ENCODE data around the gene NOX1. TPM values are rescaled to one million over a fixed set of nuclear protein-coding genes. Genes with fewer than 3 reads are reported as not detected.

Gene NOX1
- 0.13 and 0.38 TPM in 2 replicates for polyA plus RNA-seq

GRCh38 chrX:100874325-100874724, at the start of gene NOX1:
NOX1 (minus strand) TSS chrX:100874359; CDS start chrX:100874139, 220 bp downstream.

DNA sequence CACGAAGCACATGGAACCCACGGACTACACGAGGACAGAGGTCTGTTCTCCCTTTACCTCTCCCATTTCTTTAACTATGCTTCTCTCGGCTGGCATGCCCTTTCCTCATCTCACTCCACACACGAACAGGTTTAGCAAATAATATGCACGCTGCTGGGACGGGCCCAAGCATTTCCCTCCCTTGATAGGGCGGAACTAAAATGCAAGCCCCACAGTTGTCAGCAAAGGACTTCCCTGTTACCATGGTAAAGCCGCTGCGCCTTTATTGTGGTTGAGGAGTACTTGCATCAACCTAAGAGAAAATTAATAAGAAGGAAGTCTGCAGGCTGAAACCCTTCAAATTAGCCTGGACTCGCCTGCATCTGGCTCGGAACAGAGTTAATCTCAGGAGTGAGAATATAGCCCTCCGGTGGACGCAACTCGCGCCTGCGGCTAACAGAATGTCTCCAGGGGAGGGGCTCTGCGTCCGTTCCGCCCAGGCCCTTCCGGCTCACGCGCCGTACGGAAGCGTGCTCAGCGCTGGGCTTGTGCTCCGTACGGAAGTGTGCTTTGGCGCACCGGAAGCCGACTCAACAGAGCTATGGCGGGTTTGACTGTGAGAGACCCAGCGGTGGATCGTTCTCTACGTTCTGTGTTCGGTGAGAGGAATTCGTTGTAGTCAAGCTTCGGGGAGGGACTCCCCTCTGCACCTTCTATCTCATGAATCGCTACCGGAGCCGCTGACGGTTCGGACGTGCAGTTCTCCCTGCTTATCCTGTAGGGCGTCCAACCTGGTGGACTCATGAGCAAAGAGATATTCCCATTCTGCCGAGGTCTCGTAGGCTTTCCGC, 54.1 kb downstream of the NOX1 start, which contains the start of gene CSTF2:
TSS of gene CSTF2 (plus strand) at position 555 of the 830 bp plus-strand sequence. CDS start at position 581, 26 bp downstream.

Other genes with a start within 250 kb of the NOX1 start
- 4.5 and 8.6 TPM in 2 replicates for gene TSPAN6, start 237.6 kb downstream of the NOX1 start, polyA plus RNA-seq
- gene SRPX2, start 230.2 kb downstream of the NOX1 start, polyA plus RNA-seq, result not detected in 2 replicates
- gene SYTL4, start 142.2 kb downstream of the NOX1 start, polyA plus RNA-seq, result 1.0 and 2.0 TPM in 2 replicates
- gene CSTF2, start 54.0 kb downstream of the NOX1 start, polyA plus RNA-seq, result 5.4 and 6.8 TPM in 2 replicates
- gene XKRX, start 54.6 kb upstream of the NOX1 start, polyA plus RNA-seq, result not detected in 2 replicates
- gene ARL13A, start 95.3 kb upstream of the NOX1 start, polyA plus RNA-seq, result 0.94 TPM in 1 of 2 replicates, not detected in the other
- 0.95 and 1.5 TPM in 2 replicates for gene TRMT2B, start 177.8 kb upstream of the NOX1 start, polyA plus RNA-seq
- 40.4 and 57.0 TPM in 2 replicates for gene TMEM35A, start 204.5 kb upstream of the NOX1 start, polyA plus RNA-seq
- 0.56 TPM in 1 of 2 replicates, not detected in the other for gene CENPI, start 223.8 kb upstream of the NOX1 start, polyA plus RNA-seq